HEK293 (cell line): ENCODE results near the gene COL4A1.

Source experiments
- CTCF ChIA-PET: fragments of 350-600 bp; formaldehyde crosslinking; extraction: SDS; loops from one replicate; lab custom pipeline; 2021; ENCODE audit warnings: antibody characterized with exemption; lab: Yijun Ruan, JAX
- POLR2A ChIA-PET: fragments of 300-600 bp; formaldehyde crosslinking; extraction: SDS; loops from one replicate; lab custom pipeline; 2020; ENCODE audit warnings: antibody characterized with exemption, inconsistent platforms; lab: Yijun Ruan, JAX
- H3K27ac ChIP-seq: fragments of 200-500 bp; sonication (Bioruptor generic); 2 replicates; pipeline ENCODE4 v1.5.1; 2014; ENCODE audit warnings: low read depth, low read length, control low read depth, inconsistent platforms; ENCODE audit errors: extremely low read depth
- H3K36me3 ChIP-seq, 2 experiments: fragments of 200-500 bp in 1 of 2; sonication (Bioruptor generic) in 1 of 2; 1 replicate in 1 of 2; 2 replicates in 1 of 2; pipeline ENCODE4 v1.5.1; 2014 to 2017; ENCODE audit warnings: inconsistent platforms in 2 of 2, low read length in 2 of 2; ENCODE audit not compliant: control insufficient read depth in 2 of 2, insufficient read depth in 1 of 2
- H3K4me1 ChIP-seq: fragments of 200-500 bp; sonication (Bioruptor generic); 2 replicates; pipeline ENCODE4 v1.5.1; 2014; ENCODE audit warnings: mild to moderate bottlenecking, low read length, inconsistent platforms; ENCODE audit not compliant: control insufficient read depth, insufficient read depth
- H3K4me3 ChIP-seq: 2 replicates; pipeline ENCODE4 v1.5.1; 2011; ENCODE audit warnings: low read depth, mild to moderate bottlenecking, control low read depth, low read length, moderate library complexity
- H3K9me3 ChIP-seq: fragments of 200-500 bp; sonication (Bioruptor generic); 2 replicates; pipeline ENCODE4 v1.5.1; 2014; ENCODE audit warnings: low read depth, low read length, inconsistent platforms; ENCODE audit not compliant: control insufficient read depth, insufficient read depth
- GLI4 ChIP-seq: fragments of 450-650 bp; formaldehyde crosslinking; IDR thresholded peaks from 2 replicates; pipeline ENCODE4 v1.5.1; 2016; ENCODE audit warnings: missing biosample characterization, missing genetic modification characterization
- YY2 ChIP-seq: fragments of 450-650 bp; formaldehyde crosslinking; IDR thresholded peaks from 2 replicates; pipeline ENCODE4 v1.5.1; 2016; ENCODE audit warnings: missing biosample characterization, missing genetic modification characterization
- ZBTB21 ChIP-seq: fragments of 450-650 bp; formaldehyde crosslinking; IDR thresholded peaks from 2 replicates; pipeline ENCODE4 v1.5.1; 2017; ENCODE audit warnings: missing biosample characterization, missing genetic modification characterization
- ZNF157 ChIP-seq: fragments of 450-650 bp; formaldehyde crosslinking; IDR thresholded peaks from 2 replicates; pipeline ENCODE4 v1.5.1; 2016; ENCODE audit warnings: missing biosample characterization, missing genetic modification characterization
- ZNF518A ChIP-seq: fragments of 450-650 bp; formaldehyde crosslinking; conservative IDR thresholded peaks from 2 replicates; pipeline ENCODE4 v1.5.1; 2016; ENCODE audit warnings: low read depth, missing biosample characterization, missing genetic modification characterization
- ZNF639 ChIP-seq: fragments of 450-650 bp; formaldehyde crosslinking; IDR thresholded peaks from 2 replicates; pipeline ENCODE4 v1.5.1; 2016; ENCODE audit warnings: missing biosample characterization, missing genetic modification characterization
- ZNF660 ChIP-seq: fragments of 450-650 bp; IDR thresholded peaks from 2 replicates; pipeline ENCODE4 v1.5.1; 2018; ENCODE audit warnings: missing biosample characterization, mild to moderate bottlenecking, missing genetic modification characterization
- ZNF692 ChIP-seq: fragments of 450-650 bp; formaldehyde crosslinking; IDR thresholded peaks from 2 replicates; pipeline ENCODE4 v1.5.1; 2016; ENCODE audit warnings: missing biosample characterization, missing genetic modification characterization
- ZNF830 ChIP-seq: fragments of 450-650 bp; IDR thresholded peaks from 2 replicates; pipeline ENCODE4 v1.5.0; 2018; ENCODE audit warnings: missing biosample characterization, missing genetic modification characterization, low read depth, mild to moderate bottlenecking, moderate library complexity
- ZNF843 ChIP-seq: fragments of 450-650 bp; formaldehyde crosslinking; IDR thresholded peaks from 2 replicates; pipeline ENCODE4 v1.5.1; 2016; ENCODE audit warnings: missing biosample characterization, missing genetic modification characterization
- ZSCAN18 ChIP-seq: fragments of 450-650 bp; formaldehyde crosslinking; IDR thresholded peaks from 2 replicates; pipeline ENCODE4 v1.5.1; 2016; ENCODE audit warnings: missing biosample characterization, missing genetic modification characterization

Gene COL4A1

GRCh38 chr13:110197026-110197425 is 109.9 kb downstream of the COL4A1 start:
- CTCF ChIA-PET: no interaction called here

More at GRCh38 chr13:110197026-110197425, 109.9 kb downstream of the COL4A1 start:
- Histone ChIP-seq H3K27ac (no peak overlapping the region), H3K36me3 (peaks cover 0 to 10% of the 10 kb centered on the region in 2 experiments; a peak in 1 of 3 replicates), H3K4me1 (no peaks in the 10 kb centered on the region), H3K4me3 (no peak overlapping the region), H3K9me3 (no peaks in the 10 kb centered on the region)
- POLR2A ChIA-PET: no interaction called here
- TF ChIP-seq ZNF692 (tag by site-specific recombination) (no peak), ZNF843 (tag by site-specific recombination) (no peak), ZNF639 (no peak), ZNF518A (tag by site-specific recombination) (no peak), ZNF157 (tag by site-specific recombination) (no peak), ZSCAN18 (tag by site-specific recombination) (no peak), ZNF660 (no peak), GLI4 (tag by site-specific recombination) (no peak), YY2 (tag by site-specific recombination) (no peak), ZNF830 (no peak), ZBTB21 (tag by site-specific recombination) (no peak)
